Astrocyte (in vitro differentiated cells and primary cell): Measurements from ENCODE around the gene RAD51B.

Source experiments
- EZH2 ChIP-seq: IDR thresholded peaks from 2 replicates; pipeline ENCODE4 v1.6.1; 2012; ENCODE audit warnings: mild to moderate bottlenecking, low read length, inconsistent platforms; ENCODE audit not compliant: insufficient read depth
- TF ChIP-seq, protein P1 (sequence below): IDR thresholded peaks from 2 replicates; pipeline ENCODE4 v1.5.1; 2011; ENCODE audit warnings: low read depth, mild to moderate bottlenecking, inconsistent platforms, low read length, moderate library complexity; ENCODE audit not compliant: insufficient read depth

DNA sequence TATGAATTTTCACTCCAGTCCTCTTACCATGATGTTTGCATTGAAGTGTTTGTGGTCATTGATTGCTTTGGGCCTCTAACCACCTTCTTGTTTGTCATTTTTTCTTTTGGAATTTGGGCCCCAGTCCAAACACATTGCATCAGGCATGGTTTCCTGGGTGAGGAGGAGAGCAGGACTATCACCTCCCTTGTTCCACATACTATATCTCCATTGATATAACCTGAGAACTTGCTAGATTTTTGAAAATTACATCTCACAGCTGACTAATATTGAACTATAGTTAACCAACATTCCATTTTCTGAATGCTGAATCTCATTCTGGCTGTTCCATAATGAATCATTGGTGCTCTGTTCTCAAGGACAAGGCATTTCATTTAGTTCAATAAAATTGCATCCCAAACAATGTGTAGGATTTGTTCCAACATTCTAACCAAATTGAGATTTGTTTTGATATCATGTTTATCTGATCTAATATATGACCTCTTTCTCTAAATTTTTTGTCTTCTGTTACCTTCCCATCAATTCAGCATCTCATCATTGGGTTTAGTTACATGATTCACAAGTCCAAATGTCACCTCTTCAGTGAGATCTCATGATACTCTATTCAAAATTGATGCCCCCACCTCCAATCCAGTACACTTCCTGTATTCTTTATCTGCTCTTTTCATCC is 644.3 kb downstream of the RAD51B start:
- TF ChIP-seq, protein P1, sequence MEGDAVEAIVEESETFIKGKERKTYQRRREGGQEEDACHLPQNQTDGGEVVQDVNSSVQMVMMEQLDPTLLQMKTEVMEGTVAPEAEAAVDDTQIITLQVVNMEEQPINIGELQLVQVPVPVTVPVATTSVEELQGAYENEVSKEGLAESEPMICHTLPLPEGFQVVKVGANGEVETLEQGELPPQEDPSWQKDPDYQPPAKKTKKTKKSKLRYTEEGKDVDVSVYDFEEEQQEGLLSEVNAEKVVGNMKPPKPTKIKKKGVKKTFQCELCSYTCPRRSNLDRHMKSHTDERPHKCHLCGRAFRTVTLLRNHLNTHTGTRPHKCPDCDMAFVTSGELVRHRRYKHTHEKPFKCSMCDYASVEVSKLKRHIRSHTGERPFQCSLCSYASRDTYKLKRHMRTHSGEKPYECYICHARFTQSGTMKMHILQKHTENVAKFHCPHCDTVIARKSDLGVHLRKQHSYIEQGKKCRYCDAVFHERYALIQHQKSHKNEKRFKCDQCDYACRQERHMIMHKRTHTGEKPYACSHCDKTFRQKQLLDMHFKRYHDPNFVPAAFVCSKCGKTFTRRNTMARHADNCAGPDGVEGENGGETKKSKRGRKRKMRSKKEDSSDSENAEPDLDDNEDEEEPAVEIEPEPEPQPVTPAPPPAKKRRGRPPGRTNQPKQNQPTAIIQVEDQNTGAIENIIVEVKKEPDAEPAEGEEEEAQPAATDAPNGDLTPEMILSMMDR: no peak
- TF ChIP-seq EZH2: no peak
